Activated naive CD8-positive, alpha-beta T cell (primary cell): ENCODE data around the gene RGS6.
A peak's percentile ranks its signal among the peaks of the same experiment; 100 is the strongest.
"Not testable (repeated sequence)": the region's sequence is repeated elsewhere in the genome, so short reads cannot be mapped to it uniquely, and the experiment has no call there.

ENCODE experiments used
- H3K27ac Mint-ChIP-seq: one replicate; pipeline ENCODE4 v1.8.0; 2021; ENCODE audit warnings: mixed read lengths
- H3K27me3 Mint-ChIP-seq: one replicate; pipeline ENCODE4 v1.8.0; 2021; ENCODE audit warnings: mixed read lengths
- H3K36me3 Mint-ChIP-seq: one replicate; pipeline ENCODE4 v1.8.0; 2021; ENCODE audit warnings: mixed read lengths
- H3K4me1 Mint-ChIP-seq: one replicate; pipeline ENCODE4 v1.8.0; 2021; ENCODE audit warnings: low read depth, mixed read lengths
- H3K4me3 Mint-ChIP-seq: one replicate; pipeline ENCODE4 v1.8.0; 2021; ENCODE audit warnings: mild to moderate bottlenecking, mixed read lengths
- H3K9me3 Mint-ChIP-seq: one replicate; pipeline ENCODE4 v1.8.0; 2021; ENCODE audit warnings: low read depth, mixed read lengths

Gene RGS6

DNA sequence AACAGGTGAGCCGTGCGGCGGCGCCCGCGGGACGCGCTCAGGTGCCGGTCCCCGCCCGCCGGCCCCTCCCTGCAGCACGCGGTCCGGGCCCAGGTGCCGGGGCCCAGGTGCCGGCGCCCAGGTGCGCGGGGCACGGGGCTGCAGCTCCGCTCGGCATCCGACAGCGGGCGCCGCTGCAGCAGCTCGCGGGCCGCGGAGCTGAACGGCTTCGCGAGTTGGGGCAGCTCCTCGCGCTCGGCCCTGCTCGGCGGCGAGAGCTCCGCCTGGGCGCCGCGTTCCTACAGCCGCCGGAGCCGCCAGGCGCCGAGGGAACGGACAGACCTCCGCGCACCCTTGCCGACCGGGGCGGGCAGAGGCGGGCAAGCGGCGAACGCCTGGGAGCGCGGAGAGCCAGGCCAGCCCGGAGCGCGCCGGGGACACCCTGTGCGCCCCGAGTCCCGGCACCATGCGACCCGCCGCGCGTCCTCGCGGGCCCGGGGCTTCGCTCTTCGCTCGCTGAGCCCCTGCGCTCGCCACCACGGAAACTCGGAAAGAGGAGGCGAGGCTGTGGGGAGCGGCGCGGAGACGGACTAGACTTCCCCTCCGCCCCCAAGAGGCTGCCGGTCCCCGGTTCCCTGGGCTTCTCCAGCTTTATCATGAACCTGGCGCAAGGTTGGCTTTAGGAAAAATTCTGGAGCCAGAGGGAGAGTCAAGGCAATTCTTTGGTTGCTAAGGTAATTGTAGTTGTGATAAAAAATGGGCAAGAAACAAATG, at the start of gene RGS6:
Gene RGS6, plus strand, starts transcription at position 201 of the 753 bp plus-strand sequence.
- no peaks in the 10 kb centered on the region for H3K36me3 Mint-ChIP-seq
- H3K4me1 Mint-ChIP-seq, result peaks cover 14% of the 10 kb centered on the region
- peak within 1 kb of the TSS; percentile 13 for H3K27ac Mint-ChIP-seq
- H3K9me3 Mint-ChIP-seq, result no peaks in the 10 kb centered on the region
- peaks cover 44% of the 10 kb centered on the region for H3K27me3 Mint-ChIP-seq
- peak within 1 kb of the TSS; percentile 64 for H3K4me3 Mint-ChIP-seq

DNA sequence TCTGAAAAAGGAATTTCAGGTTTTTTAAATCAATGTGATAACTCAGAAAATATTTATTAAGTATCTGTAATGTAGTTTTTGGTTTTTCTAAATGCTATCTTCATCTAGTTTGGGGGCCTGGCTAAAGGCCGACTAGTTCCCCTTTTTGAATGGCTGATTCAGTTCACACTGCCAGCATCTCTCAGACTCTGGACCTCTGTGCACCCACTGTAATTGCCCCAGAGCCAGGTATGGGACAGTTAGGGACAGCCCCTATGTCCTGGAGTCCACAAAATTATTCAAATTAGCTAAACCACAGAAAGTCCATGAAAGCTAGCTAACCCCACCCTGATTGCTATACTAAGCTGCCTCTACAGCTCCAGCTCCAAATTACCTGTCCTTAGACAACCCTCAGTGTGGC, 49.1 kb upstream of the RGS6 start:
- H3K4me1 Mint-ChIP-seq, result no peaks in the 10 kb centered on the region
- no peak overlapping the region for H3K27ac Mint-ChIP-seq
- H3K9me3 Mint-ChIP-seq, result peaks cover 12% of the 10 kb centered on the region

DNA sequence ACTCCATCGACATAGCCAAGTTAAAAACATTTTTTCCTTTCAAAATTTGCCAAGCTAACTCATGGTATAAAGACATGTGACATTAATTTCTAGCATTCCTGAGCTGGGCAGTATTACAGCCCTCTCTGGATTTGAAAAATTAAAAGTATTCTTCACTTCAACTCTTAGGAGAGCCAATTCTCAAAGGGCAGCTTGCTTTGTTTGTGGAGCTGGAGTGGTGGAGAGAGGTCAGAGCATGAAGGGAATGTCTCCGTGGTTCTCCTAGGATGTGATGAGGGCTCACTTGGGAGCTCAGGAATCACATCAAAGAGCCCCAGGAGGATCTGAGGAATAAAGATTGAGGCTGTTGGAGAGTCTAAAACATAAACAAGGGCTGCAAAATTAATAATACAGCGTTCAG, 46.9 kb upstream of the RGS6 start:
- H3K4me1 Mint-ChIP-seq, result no peaks in the 10 kb centered on the region
- peaks cover 3% of the 10 kb centered on the region for H3K36me3 Mint-ChIP-seq
- peaks cover 21% of the 10 kb centered on the region for H3K27me3 Mint-ChIP-seq

More for the DNA sequence above, 49.1 kb upstream of the RGS6 start:
- no peak overlapping the region for H3K4me3 Mint-ChIP-seq
- H3K36me3 Mint-ChIP-seq, result peaks cover 3% of the 10 kb centered on the region
- peaks cover 23% of the 10 kb centered on the region for H3K27me3 Mint-ChIP-seq

DNA sequence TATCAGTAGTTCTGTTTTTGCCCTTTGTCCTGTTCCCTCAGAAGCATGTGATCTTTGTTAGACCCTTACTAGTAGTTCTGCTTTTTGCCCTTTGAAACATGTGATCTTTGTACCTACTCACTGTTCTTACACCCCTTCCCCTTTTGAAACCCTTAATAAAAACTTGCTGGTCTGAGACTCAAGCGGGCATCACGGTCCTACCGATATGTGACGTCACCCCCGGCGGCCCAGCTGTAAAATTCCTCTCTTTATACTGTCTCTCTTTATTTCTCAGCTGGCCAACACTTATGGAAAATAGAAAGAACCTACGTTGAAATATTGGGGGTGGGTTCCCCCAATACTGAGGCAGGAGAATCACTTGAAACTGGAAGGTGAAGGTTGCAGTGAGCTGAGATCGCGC, 44.4 kb upstream of the RGS6 start:
- H3K27me3 Mint-ChIP-seq, result peaks cover 12% of the 10 kb centered on the region
- H3K9me3 Mint-ChIP-seq, H3K4me3 Mint-ChIP-seq, H3K27ac Mint-ChIP-seq, H3K36me3 Mint-ChIP-seq, H3K4me1 Mint-ChIP-seq: not testable (repeated sequence)

More for the DNA sequence above, 46.9 kb upstream of the RGS6 start:
- Mint-ChIP-seq H3K27ac (no peak overlapping the region), H3K9me3 (peaks cover 5% of the 10 kb centered on the region), H3K4me3 (no peak overlapping the region)

DNA sequence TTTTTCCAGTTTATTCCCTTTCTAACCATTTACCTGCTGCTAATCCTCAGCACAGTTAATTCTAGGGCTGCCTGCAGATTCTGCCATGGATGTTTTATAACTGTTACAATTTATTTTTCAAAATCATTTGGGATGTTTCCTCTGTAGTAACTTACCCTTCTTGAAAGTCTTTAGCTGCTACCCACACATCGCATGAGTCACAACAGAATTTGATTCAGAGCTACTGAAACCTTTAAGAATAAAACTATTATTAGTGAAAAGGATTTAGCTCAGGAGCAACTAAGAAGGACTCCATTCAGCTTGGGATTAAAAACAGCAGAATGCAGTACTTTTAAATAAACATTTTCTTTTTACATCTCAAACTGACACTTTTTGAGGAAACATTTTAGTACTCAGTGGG, 41.7 kb upstream of the RGS6 start:
- Mint-ChIP-seq H3K4me1 (no peaks in the 10 kb centered on the region), H3K27ac (no peak overlapping the region), H3K4me3 (no peak overlapping the region), H3K36me3 (peaks cover 3% of the 10 kb centered on the region), H3K9me3 (peaks cover 5% of the 10 kb centered on the region), H3K27me3 (peaks cover 8% of the 10 kb centered on the region)

DNA sequence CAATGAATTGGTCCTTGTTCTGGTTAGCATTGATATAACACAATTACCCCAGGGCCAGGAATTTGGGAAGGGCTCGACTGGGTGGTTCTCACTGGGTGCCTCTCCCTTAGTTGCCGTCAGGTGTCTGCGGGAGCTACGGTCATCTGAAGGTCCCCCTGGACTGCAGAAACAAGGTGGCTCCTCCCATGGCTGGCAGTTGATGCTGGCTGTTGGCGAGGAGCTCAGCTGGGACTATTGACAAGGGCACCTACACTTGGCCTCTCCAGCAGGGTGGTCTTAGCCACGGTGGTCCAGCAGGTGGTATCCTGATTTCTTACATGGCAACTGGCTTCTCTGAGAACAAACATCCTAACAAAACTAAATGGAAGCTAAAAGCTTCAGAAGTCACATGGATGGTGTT, 41.0 kb upstream of the RGS6 start:
- no peak overlapping the region for H3K27ac Mint-ChIP-seq
- no peak overlapping the region for H3K4me3 Mint-ChIP-seq
- peaks cover 3% of the 10 kb centered on the region for H3K36me3 Mint-ChIP-seq
- H3K9me3 Mint-ChIP-seq, result peaks cover 5% of the 10 kb centered on the region
- H3K4me1 Mint-ChIP-seq, result no peaks in the 10 kb centered on the region
- H3K27me3 Mint-ChIP-seq, result peaks cover 7% of the 10 kb centered on the region

DNA sequence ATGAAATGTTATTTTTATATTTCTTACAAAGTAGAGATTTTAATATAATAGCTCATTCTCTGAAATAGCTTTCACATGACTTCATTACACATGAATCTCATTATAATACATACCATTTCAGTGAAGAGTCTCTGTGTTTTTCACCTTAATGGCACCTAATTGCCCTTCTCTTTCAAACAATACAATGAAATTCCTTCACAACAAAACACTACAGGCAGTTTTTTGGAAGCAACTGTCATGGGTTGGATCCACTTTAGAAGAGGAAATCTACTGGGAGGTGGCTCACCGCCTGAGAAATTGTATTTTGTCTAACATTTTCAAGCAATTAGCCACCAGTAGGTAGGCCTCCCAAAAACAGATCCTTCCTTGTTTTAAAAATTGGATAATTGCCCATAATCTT, 40.3 kb upstream of the RGS6 start:
- H3K4me1 Mint-ChIP-seq, result no peaks in the 10 kb centered on the region
- no peak overlapping the region for H3K4me3 Mint-ChIP-seq
- H3K9me3 Mint-ChIP-seq, result peaks cover 5% of the 10 kb centered on the region
- H3K36me3 Mint-ChIP-seq, result peaks cover 3% of the 10 kb centered on the region
- no peak overlapping the region for H3K27ac Mint-ChIP-seq
- peaks cover 6% of the 10 kb centered on the region for H3K27me3 Mint-ChIP-seq

DNA sequence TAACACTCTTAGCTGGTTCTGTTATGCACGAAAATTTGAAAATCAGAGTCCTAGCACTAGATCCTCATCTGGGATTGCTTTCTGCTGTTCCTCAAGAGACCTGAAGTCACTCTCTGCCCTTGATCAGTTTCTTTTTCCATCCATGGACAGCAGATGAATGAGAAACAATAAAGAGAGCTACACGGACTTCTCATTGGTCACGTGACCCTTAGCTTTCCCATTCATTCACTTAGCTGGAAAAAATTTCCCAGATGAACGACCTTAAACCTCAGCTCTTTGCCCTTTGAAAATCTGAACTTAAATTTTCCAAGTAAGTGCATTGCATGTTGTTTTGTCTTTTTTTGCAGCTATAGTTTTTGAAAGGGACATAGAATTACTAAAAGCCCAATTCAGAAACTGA, 27.2 kb upstream of the RGS6 start:
- H3K4me3 Mint-ChIP-seq, result no peak overlapping the region
- H3K9me3 Mint-ChIP-seq, result no peaks in the 10 kb centered on the region
- H3K27me3 Mint-ChIP-seq, result peaks cover 16% of the 10 kb centered on the region
- no peaks in the 10 kb centered on the region for H3K4me1 Mint-ChIP-seq
- H3K27ac Mint-ChIP-seq, result no peak overlapping the region
- no peaks in the 10 kb centered on the region for H3K36me3 Mint-ChIP-seq

DNA sequence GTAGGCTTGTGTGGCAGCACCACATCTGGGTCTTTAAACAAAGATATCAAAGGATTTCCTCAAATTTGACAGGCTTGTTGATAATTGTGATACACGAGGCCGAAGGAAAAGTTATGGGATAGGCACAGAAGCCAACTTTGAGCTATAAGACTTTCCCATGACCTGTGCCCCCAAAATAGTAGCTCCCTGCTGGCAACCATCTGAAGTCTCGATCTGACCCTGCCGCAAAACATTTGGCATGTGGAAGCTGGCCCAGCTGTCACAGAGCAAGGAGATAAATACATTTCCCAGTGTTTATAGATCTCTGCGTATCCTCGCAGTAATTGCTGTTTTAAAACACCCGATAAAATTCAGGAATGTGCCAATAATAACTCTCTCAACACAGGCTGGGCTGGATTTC, 26.4 kb upstream of the RGS6 start:
- Mint-ChIP-seq H3K27ac (no peak overlapping the region), H3K27me3 (peaks cover 16% of the 10 kb centered on the region), H3K9me3 (no peaks in the 10 kb centered on the region)

DNA sequence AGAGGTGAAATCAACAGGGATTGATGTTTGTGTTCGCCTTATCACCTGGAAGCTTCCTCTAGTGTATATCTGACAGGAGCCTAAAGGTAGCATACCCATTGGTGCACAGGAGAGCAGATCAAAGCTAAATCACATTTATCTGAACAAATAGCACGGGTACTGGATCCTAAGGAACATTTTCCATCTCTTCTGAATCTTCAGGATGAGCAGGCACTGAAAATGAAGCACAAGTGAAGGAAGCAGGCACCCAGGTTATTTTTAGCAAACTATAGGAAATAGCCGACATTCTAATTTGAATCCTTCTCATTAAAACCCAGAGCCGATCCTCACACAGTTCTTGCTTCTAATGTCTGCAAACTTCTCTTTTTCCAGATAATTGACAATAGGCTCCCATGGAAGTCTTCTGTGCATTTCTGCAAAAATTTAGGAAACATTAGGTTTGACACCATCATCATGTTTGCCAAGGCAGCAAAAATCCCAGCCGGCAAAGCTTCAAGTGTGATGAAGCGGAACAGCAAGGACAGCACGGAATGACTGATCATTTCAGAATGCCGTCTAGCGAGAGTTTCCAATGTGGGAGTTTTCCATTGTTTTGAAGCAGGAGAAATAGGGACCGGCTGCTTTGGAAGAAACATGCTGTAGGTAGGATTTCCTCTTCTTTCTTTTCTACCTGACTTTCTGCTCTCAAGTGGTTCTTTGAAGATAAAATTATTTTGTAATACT, 24.3 kb upstream of the RGS6 start:
- Mint-ChIP-seq H3K4me3 (no peak overlapping the region), H3K27ac (no peak overlapping the region), H3K36me3 (no peaks in the 10 kb centered on the region), H3K4me1 (no peaks in the 10 kb centered on the region), H3K9me3 (no peaks in the 10 kb centered on the region), H3K27me3 (peaks cover 22% of the 10 kb centered on the region)

More for the DNA sequence above, 26.4 kb upstream of the RGS6 start:
- Mint-ChIP-seq H3K36me3 (no peaks in the 10 kb centered on the region), H3K4me1 (no peaks in the 10 kb centered on the region), H3K4me3 (no peak overlapping the region)

DNA sequence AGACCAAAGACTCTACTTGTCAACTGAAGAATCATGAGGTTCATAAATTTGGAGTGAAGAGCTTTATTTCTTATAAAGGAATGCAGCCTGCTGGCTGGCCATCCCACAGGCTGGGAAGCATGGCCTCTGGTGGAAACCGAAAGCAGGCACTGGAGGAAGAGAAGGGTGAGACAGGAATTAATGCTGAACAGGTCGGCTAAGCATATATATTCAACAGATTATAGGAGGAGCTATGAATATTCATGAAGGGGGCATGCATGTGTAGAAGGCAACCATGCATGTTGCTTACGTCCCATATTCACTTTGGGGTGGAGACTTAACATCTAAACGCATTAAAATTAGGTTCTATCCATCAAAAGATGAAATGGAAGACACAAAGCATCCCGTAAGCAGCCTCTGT, 20.6 kb upstream of the RGS6 start:
- no peaks in the 10 kb centered on the region for H3K36me3 Mint-ChIP-seq
- H3K27ac Mint-ChIP-seq, result no peak overlapping the region
- H3K9me3 Mint-ChIP-seq, result no peaks in the 10 kb centered on the region
- no peak overlapping the region for H3K4me3 Mint-ChIP-seq
- peaks cover 18% of the 10 kb centered on the region for H3K27me3 Mint-ChIP-seq
- H3K4me1 Mint-ChIP-seq, result no peaks in the 10 kb centered on the region

DNA sequence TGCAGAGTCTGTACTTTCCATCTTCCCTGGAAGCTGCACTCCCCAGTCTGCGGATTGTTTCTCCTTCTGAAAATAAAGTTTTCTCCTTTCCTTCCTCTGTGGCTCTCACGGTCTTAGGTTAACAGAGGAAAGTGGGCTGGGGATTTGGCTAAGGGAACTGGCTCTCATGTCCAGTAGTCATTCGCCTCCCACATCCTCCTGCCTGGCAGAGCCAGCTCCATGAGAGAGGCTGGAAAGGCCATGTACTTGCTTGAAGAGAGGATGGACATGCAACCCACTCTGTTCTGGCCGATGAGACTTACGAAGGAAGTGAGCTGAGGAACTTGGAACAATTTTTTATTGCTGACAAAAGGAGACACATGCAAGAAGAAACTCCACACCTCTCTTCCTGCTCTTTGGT, 18.9 kb upstream of the RGS6 start:
- Mint-ChIP-seq H3K27me3 (peaks cover 13% of the 10 kb centered on the region), H3K4me1 (no peaks in the 10 kb centered on the region), H3K9me3 (no peaks in the 10 kb centered on the region), H3K27ac (no peak overlapping the region), H3K4me3 (no peak overlapping the region), H3K36me3 (no peaks in the 10 kb centered on the region)

DNA sequence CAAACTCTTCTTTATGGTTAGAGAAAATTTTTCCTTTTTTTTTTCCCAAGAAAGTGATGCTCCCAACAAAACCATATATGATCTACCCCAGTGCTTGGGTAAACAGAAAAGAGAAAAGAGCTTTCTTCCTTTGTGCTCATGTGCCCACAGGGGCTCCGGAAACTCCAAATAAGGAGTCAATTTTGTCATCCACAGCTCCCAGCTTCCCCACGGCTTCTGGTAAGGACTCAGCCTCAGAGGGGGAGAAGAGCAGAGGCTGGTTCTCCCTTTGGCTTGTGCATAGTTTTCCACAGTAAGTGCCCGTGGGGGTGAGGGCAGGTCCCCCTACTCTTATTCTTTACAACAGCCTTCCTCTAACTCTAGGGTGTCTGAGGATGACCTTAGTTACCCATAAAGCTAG, 13.3 kb upstream of the RGS6 start:
- Mint-ChIP-seq H3K4me1 (no peaks in the 10 kb centered on the region), H3K4me3 (no peak overlapping the region), H3K27me3 (peaks cover 15% of the 10 kb centered on the region), H3K27ac (no peak overlapping the region), H3K36me3 (no peaks in the 10 kb centered on the region), H3K9me3 (no peaks in the 10 kb centered on the region)

DNA sequence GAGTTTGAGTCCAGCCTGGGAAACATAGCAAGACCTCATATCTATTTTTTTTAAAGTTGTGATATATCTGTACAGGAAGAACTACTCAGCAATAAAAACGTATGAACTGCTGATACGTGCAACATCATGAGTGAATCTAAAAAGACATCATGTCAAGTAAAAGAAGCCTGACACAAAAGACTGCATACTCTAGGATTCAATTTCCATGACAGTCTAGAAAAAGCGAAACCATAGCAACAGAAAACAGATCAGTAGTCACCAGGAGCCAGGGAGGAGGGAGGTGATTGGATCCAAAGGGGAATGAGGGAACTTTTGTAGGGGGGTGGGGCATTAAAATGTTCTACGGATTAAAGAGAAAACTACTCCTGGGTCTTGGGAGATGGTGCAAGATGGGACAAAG, 8.7 kb upstream of the RGS6 start:
- H3K4me1 Mint-ChIP-seq, result no peaks in the 10 kb centered on the region
- no peak overlapping the region for H3K27ac Mint-ChIP-seq

DNA sequence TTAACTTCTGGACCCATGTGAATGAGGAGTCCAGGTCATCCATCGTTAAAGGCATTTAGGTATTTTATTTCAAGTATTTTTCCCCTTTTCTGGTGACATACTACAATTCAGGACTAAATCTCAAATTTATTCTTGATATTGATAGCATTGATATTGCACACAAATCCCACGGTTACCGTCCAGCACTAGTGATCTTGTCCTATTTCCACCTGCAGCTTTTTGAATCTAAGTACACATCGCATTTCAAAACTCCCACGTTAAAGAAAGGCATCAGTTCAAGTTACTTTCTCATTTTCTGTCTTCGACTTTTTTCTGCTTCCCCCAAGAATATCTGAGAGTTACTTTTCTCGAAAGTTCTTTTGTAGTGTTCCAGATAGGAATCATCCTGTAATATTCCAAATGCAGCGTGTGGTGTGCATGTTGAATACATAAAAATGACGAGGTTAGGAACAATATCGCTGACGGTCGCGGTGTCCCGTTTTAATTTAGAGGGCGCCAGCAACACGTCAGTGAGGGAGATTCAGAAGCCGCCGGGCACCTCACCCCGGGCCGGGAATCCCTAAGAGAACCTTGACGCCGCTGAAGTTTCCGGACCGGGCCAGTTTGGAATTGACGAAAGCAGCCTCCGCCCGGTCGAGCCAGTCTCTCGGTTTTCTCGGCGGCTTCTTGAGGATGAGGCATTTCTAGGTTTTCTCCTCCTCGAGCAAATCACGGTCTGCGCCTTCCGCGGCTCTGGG, 569 bp upstream of the RGS6 start:
- H3K4me1 Mint-ChIP-seq, result peaks cover 14% of the 10 kb centered on the region
- H3K36me3 Mint-ChIP-seq, result no peaks in the 10 kb centered on the region
- H3K4me3 Mint-ChIP-seq, result peak overlapping the region; percentile 64
- peaks cover 44% of the 10 kb centered on the region for H3K27me3 Mint-ChIP-seq
- peak overlapping the region; percentile 13 for H3K27ac Mint-ChIP-seq
- H3K9me3 Mint-ChIP-seq, result no peaks in the 10 kb centered on the region

More for the DNA sequence above, 8.7 kb upstream of the RGS6 start:
- no peaks in the 10 kb centered on the region for H3K9me3 Mint-ChIP-seq
- H3K4me3 Mint-ChIP-seq, result no peak overlapping the region
- H3K36me3 Mint-ChIP-seq, result no peaks in the 10 kb centered on the region
- peaks cover 21% of the 10 kb centered on the region for H3K27me3 Mint-ChIP-seq
